Endodermal cell (in vitro differentiated cells): ENCODE results near the gene MCF2L2. TPM values are rescaled to one million over a fixed set of nuclear protein-coding genes. Genes with fewer than 3 reads are reported as not detected.

ENCODE experiments used
- DNase-seq: peaks from one replicate; pipeline ENCODE4 v3.0.0-alpha.2; 2017
- H3K27ac ChIP-seq: 2 replicates; pipeline ENCODE4 v1.5.1; 2013; ENCODE audit warnings: mild to moderate bottlenecking, low read depth, low read length, moderate library complexity
- H3K27me3 ChIP-seq: 2 replicates; pipeline ENCODE4 v1.6.1; 2013; ENCODE audit warnings: mild to moderate bottlenecking, low read length, moderate library complexity; ENCODE audit not compliant: insufficient read depth, control insufficient read depth, poor library complexity, severe bottlenecking
- H3K36me3 ChIP-seq: 2 replicates; pipeline ENCODE4 v1.7.0; 2013; ENCODE audit warnings: mild to moderate bottlenecking, low read length, moderate library complexity; ENCODE audit not compliant: control insufficient read depth, insufficient read depth
- H3K4me1 ChIP-seq: one replicate; pipeline ENCODE4 v1.7.0; 2013; ENCODE audit warnings: low read length; ENCODE audit not compliant: control insufficient read depth, insufficient read depth
- H3K4me3 ChIP-seq: 2 replicates; pipeline ENCODE4 v1.5.1; 2013; ENCODE audit warnings: mild to moderate bottlenecking, low read length, moderate library complexity
- H3K9ac ChIP-seq: 2 replicates; pipeline ENCODE4 v1.6.1; 2013; ENCODE audit warnings: mild to moderate bottlenecking, low read length, moderate library complexity; ENCODE audit not compliant: poor library complexity, severe bottlenecking; ENCODE audit errors: extremely low read depth
- H3K9me3 ChIP-seq: 2 replicates; pipeline ENCODE4 v1.6.1; 2013; ENCODE audit warnings: mild to moderate bottlenecking, low read length, moderate library complexity; ENCODE audit not compliant: control insufficient read depth
- H3K27ac Mint-ChIP-seq: 2 replicates; pipeline ENCODE4 v1.8.0; 2020; ENCODE audit warnings: mixed read lengths
- H3K27me3 Mint-ChIP-seq: 2 replicates; pipeline ENCODE4 v1.8.0; 2021; ENCODE audit warnings: mild to moderate bottlenecking, mixed read lengths; ENCODE audit not compliant: insufficient read depth
- H3K36me3 Mint-ChIP-seq: 2 replicates; pipeline ENCODE4 v1.8.0; 2020; ENCODE audit warnings: low read depth, mixed read lengths
- H3K4me1 Mint-ChIP-seq: 2 replicates; pipeline ENCODE4 v1.8.0; 2020; ENCODE audit warnings: mixed read lengths
- H3K4me3 Mint-ChIP-seq: 2 replicates; pipeline ENCODE4 v1.8.0; 2020; ENCODE audit warnings: mild to moderate bottlenecking, moderate library complexity, mixed read lengths
- H3K9me3 Mint-ChIP-seq: 2 replicates; pipeline ENCODE4 v1.8.0; 2020; ENCODE audit warnings: mild to moderate bottlenecking, mixed read lengths
- CTCF ChIP-seq: fragments of 200-600 bp; sonication (generic); conservative IDR thresholded peaks from 2 replicates; pipeline ENCODE4 v1.5.0; 2021; ENCODE audit warnings: antibody characterized with exemption, mild to moderate bottlenecking
- WGBS, 2 experiments: methylation state at CpG; one replicate each; pipeline versions ENCODE4 v1.1.5 to v1.1.7; 2013; ENCODE audit warnings: missing lambda C conversion rate in 2 of 2, mixed read lengths in 1 of 2; ENCODE audit not compliant: insufficient coverage in 1 of 2, insufficient read length in 1 of 2; 5-methylcytosine and 5-hydroxymethylcytosine counted together
- total RNA-seq, 2 donors: library from RNA; stranded (reverse); fragmentation: NEBNext Ultra II Directional in 1 of 2; extraction: Animal tissue kit (Norgen Biotek cat#: 25700) in 1 of 2; gene quantifications; 2 replicates in 1 of 2; 3 replicates in 1 of 2; pipeline ENCODE4 v1.2.1, GENCODE V29; 2021

Gene MCF2L2
- total RNA-seq, 2 donors from 2014 or later, result 72.6 to 86.5 TPM

GRCh38 chr3:183339461-183340086 is 88.8 kb downstream of the MCF2L2 start:
- H3K9me3 Mint-ChIP-seq, result peaks cover under 1% of the 10 kb centered on the region
- H3K9ac ChIP-seq, result no peak overlapping the region
- H3K4me3 Mint-ChIP-seq, result no peak overlapping the region
- no peak overlapping the region for H3K27ac ChIP-seq
- WGBS, 2 experiments, result 93 to 97% methylated on average over 5 to 8 of the region's 8 CpGs
- H3K27me3 ChIP-seq, result no peaks in the 10 kb centered on the region
- H3K36me3 ChIP-seq, result peaks cover 92% of the 10 kb centered on the region
- no peak overlapping the region for H3K4me3 ChIP-seq
- peaks cover 5% of the 10 kb centered on the region for H3K4me1 Mint-ChIP-seq
- no peak overlapping the region for H3K27ac Mint-ChIP-seq
- no peak for TF ChIP-seq CTCF
- no peaks in the 10 kb centered on the region for H3K4me1 ChIP-seq
- no peaks in the 10 kb centered on the region for H3K27me3 Mint-ChIP-seq
- H3K9me3 ChIP-seq, result no peaks in the 10 kb centered on the region
- DNase-seq, result no peak
- H3K36me3 Mint-ChIP-seq, result peaks cover 41% of the 10 kb centered on the region

DNA sequence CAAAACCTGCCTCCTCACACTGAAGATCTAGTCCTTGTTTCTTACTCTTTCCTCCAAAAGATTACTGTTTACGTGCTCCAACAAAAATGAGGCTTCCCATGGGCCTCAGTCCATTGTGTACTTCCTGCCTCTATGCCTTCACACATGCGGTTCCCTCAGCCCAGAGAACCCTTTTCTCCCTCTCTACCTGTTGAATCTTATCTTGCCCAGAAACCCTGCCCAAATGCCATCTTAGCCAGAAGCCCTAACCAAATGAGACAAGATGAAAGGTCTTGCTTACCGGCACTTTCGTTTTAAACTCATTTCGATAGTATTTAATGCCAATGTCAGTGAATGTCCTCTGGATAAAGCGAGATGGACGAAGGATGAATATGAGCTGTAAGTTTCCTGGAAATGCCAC is 89.9 kb downstream of the MCF2L2 start:
- Histone ChIP-seq H3K27me3 (no peaks in the 10 kb centered on the region), H3K4me3 (no peak overlapping the region), H3K36me3 (peaks cover 91% of the 10 kb centered on the region), H3K9ac (no peak overlapping the region), H3K9me3 (no peaks in the 10 kb centered on the region), H3K4me1 (no peaks in the 10 kb centered on the region), H3K27ac (no peak overlapping the region)
- no peak for TF ChIP-seq CTCF
- no peak overlapping the region for H3K27ac Mint-ChIP-seq
- no peaks in the 10 kb centered on the region for H3K9me3 Mint-ChIP-seq
- no peaks in the 10 kb centered on the region for H3K27me3 Mint-ChIP-seq
- WGBS, 2 experiments, result 95 to 99% methylated on average over 7 of the region's 7 CpGs
- no peak overlapping the region for H3K4me3 Mint-ChIP-seq
- H3K4me1 Mint-ChIP-seq, result peaks cover 5% of the 10 kb centered on the region
- no peak for DNase-seq
- H3K36me3 Mint-ChIP-seq, result peaks cover 43% of the 10 kb centered on the region

- H3K27me3 ChIP-seq, result no peaks in the 10 kb centered on the region
- H3K4me3 ChIP-seq, result no peak overlapping the region
- no peak overlapping the region for H3K9ac ChIP-seq
- Mint-ChIP-seq H3K27ac (no peak overlapping the region), H3K4me1 (peaks cover 19% of the 10 kb centered on the region), H3K27me3 (no peaks in the 10 kb centered on the region), H3K4me3 (no peak overlapping the region), H3K9me3 (no peaks in the 10 kb centered on the region), H3K36me3 (peaks cover 36% of the 10 kb centered on the region)
- no peak for TF ChIP-seq CTCF
- H3K27ac ChIP-seq, result no peak overlapping the region
- 91 to 98% methylated on average over 7 to 8 of the region's 8 CpGs for WGBS, 2 experiments
- DNase-seq, result no peak
- H3K4me1 ChIP-seq, result peaks cover 11% of the 10 kb centered on the region
- H3K9me3 ChIP-seq, result no peaks in the 10 kb centered on the region
- H3K36me3 ChIP-seq, result peaks cover 88% of the 10 kb centered on the region
Measured at GRCh38 chr3:183332487-183332886, 95.9 kb downstream of the MCF2L2 start.
